ENCODE measurements around the gene POLR1A. TPM values are rescaled to one million over a fixed set of nuclear protein-coding genes. Genes with fewer than 3 reads are reported as not detected.

Gene POLR1A
- total and polyA plus RNA-seq, 7 donors = 6.1 to 41.6 (median 27.0) TPM

DNA sequence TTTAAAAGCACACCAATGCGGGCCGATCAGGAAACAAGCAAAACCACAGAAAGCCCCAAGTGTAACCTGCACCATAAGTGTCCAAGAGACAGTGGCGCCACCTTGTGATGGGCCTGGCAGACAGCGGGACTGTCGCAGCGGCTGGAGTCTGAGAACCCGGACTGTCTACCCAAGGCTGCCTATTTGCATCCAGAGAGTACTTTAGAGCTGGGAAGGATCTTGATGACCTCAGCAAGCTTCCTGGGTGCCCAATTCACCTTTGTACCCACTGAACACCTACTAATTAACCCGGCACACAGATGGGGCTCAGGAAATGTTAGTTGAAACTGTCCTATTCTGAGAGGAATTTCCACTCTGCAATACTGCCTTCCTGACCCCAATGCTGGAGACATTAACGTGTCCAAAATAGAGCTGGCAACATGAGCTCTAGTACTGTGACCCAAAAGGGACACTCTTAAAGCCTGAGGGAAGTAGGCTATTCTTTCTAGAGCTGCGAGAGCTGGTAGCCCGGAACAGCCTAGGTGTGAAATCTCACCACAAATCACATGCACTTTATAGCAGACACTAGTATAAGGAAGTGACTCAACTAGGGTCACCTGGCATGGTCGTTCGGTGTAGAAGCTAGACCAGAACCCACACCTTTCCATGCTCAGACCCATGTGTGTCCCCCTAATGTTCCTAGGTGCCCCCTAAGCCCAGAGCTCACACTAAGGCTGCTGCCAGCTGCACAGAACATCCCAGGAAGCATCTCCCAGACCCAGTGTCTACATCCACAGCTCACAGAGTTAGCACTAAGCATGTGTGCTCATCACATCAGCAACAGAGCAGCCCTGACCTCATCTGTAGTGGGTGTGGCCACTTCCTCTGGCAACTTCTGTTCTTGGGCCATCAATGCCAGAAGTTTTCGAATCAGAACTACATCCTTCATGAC is 25.4 kb downstream of the POLR1A start:
- peak overlapping the region; percentile 58 for H3K27ac ChIP-seq
- WGBS, 3 donors = 26 to 41% (median 27%) methylated on average over 14 of the region's 14 CpGs

DNA sequence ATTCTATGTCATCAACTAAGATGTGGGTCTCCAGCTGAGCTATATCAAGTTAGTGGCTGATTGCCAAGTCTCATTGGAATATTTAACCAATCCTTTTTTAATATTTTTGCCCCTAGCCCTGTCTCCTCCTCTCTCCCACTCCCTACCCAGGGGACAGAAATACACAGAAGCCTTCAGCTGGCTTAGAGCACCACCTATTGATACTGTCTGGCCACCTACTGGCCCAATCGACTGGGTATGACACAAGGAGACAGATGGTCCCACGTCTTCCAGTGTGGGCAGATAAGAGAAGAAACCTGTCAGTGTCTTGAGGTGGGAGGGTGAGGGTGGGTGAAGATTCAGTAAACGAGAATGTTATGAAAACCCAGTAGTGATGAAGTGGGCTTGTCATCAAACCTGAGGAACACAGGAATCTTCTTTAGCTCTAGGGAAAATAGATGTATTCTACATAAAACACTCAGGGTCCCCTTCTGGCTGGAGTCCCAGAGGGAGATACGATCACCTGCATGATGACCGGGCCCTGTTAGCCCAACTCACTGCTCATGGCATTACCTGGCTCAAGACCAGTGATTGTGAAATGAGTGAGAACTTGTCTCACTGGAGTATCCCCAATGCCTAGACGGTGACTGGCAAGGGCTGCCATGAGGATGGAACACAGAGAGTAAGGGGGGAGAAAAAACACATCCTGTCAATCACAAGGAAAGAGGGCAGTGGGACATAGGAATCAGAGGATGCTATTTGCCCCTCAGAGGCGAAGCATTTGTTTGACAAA is 26.7 kb downstream of the POLR1A start:
- intact Hi-C loops (cut with DNase I) = loop anchor here (2.0 to 10.0 kb wide), 5 partner anchors 42 to 354 kb away; no protein-coding TSS in a partner anchor
- peak overlapping the region; percentile 23 for H3K27ac ChIP-seq
- ATAC-seq (peak; percentile 77 to 83 (median 82)), DNase-seq (no peak)
- no peaks in the 10 kb centered on the region for H3K27me3 ChIP-seq (ENCODE audit: insufficient read depth in 3 of 3, low read length in 2 of 3)
- peaks cover 17% of the 10 kb centered on the region for H3K4me1 ChIP-seq
- no peaks in the 10 kb centered on the region for H3K9me3 ChIP-seq
- TF ChIP-seq, protein P1, sequence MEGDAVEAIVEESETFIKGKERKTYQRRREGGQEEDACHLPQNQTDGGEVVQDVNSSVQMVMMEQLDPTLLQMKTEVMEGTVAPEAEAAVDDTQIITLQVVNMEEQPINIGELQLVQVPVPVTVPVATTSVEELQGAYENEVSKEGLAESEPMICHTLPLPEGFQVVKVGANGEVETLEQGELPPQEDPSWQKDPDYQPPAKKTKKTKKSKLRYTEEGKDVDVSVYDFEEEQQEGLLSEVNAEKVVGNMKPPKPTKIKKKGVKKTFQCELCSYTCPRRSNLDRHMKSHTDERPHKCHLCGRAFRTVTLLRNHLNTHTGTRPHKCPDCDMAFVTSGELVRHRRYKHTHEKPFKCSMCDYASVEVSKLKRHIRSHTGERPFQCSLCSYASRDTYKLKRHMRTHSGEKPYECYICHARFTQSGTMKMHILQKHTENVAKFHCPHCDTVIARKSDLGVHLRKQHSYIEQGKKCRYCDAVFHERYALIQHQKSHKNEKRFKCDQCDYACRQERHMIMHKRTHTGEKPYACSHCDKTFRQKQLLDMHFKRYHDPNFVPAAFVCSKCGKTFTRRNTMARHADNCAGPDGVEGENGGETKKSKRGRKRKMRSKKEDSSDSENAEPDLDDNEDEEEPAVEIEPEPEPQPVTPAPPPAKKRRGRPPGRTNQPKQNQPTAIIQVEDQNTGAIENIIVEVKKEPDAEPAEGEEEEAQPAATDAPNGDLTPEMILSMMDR (IDR thresholded peaks at IDR 0.05) = peak; percentile 60
- H3K36me3 ChIP-seq (ENCODE audit: insufficient read depth in 1 of 2, low read depth in 1 of 2) = peaks cover 7 to 79% of the 10 kb centered on the region in 2 donors
- H3K4me3 ChIP-seq = no peak overlapping the region
- 34 to 38% (median 36%) methylated on average over 7 of the region's 7 CpGs for WGBS, 3 donors

More for the DNA sequence above, 25.4 kb downstream of the POLR1A start:
- H3K4me3 ChIP-seq = no peak overlapping the region
- TF ChIP-seq, protein P1 (IDR thresholded peaks at IDR 0.05) = peak; percentile 76
- H3K4me1 ChIP-seq = peaks cover 16% of the 10 kb centered on the region
- no peaks in the 10 kb centered on the region for H3K9me3 ChIP-seq
- no peaks in the 10 kb centered on the region for H3K27me3 ChIP-seq (ENCODE audit: insufficient read depth in 3 of 3, low read length in 2 of 3)
- intact Hi-C loops (cut with DNase I) = loop anchor here (1.0 to 10.0 kb wide), 8 partner anchors 43 to 455 kb away; partner anchors contain the start of gene ST3GAL5 (in 1 of the 2)
- peaks cover 7 to 81% of the 10 kb centered on the region in 2 donors for H3K36me3 ChIP-seq (ENCODE audit: insufficient read depth in 1 of 2, low read depth in 1 of 2)
- peak; percentile 81 to 91 for DNase-seq
- ATAC-seq = peak; percentile 82 to 91 (median 87)

DNA sequence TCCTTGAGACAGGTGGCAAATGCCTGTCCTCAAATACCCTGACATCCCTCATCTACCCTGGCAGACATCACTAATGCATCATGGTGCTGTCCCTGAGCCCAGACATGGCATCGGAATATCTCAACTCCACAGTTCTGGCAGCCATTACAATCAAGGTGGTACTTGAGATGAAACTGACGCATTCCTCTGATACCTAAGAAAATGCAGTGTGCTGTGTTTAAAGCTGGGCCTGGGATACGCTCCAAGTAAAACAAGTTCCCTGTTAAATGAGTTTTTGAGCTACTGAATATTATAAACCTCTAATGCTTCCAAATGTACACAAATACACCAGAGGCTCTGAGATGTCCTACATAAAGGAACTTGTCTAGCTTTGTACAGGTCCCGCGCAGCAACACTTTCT is 29.8 kb downstream of the POLR1A start:
- no peak overlapping the region for H3K27ac ChIP-seq
- H3K36me3 ChIP-seq (ENCODE audit: insufficient read depth in 1 of 2, low read depth in 1 of 2) = peaks cover 7 to 76% of the 10 kb centered on the region in 2 donors
- H3K4me1 ChIP-seq = peaks cover 43% of the 10 kb centered on the region
- ATAC-seq (no peak), DNase-seq (no peak)
- intact Hi-C loops (cut with DNase I) = loop anchor here (5.0 to 10.0 kb wide), 3 partner anchors 39 to 351 kb away; no protein-coding TSS in a partner anchor
- H3K9me3 ChIP-seq = no peaks in the 10 kb centered on the region
- 87 to 96% (median 93%) methylated on average over 5 of the region's 5 CpGs for WGBS, 3 donors
- TF ChIP-seq, protein P1 (IDR thresholded peaks at IDR 0.05) = no peak
- H3K27me3 ChIP-seq (ENCODE audit: insufficient read depth in 3 of 3, low read length in 2 of 3) = no peaks in the 10 kb centered on the region
- H3K4me3 ChIP-seq = no peak overlapping the region

DNA sequence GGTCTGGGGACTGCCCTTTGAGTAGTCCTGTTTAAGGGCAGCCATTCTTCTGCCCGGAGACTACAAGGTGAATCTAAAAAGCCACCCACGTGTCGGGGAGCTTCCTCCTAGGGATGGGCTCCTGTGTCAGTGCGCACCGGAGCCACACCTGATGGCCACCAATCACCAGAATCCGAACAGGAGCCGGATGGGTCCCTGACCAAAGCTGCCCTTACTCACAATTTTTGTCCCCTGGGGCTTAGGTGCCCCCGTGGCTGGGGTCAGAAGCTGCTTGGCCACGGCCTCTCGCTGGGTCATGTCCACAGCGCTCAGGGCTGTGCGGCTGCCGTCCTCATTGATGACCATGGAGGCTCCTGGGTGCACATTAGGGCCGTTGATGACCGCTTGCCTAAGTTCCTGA is 30.9 kb downstream of the POLR1A start:
- WGBS, 3 donors = 91 to 97% (median 94%) methylated on average over 15 of the region's 15 CpGs
- Histone ChIP-seq H3K4me3 (no peak overlapping the region), H3K36me3 (ENCODE audit: insufficient read depth in 1 of 2, low read depth in 1 of 2) (peaks cover 11 to 76% of the 10 kb centered on the region in 2 donors), H3K9me3 (no peaks in the 10 kb centered on the region), H3K27me3 (ENCODE audit: insufficient read depth in 3 of 3, low read length in 2 of 3) (no peaks in the 10 kb centered on the region), H3K27ac (no peak overlapping the region), H3K4me1 (peaks cover 39% of the 10 kb centered on the region)
- ATAC-seq = no peak
- no peak for DNase-seq
- intact Hi-C loops (cut with DNase I) = loop anchor here (5.0 to 10.0 kb wide), 3 partner anchors 38 to 350 kb away; no protein-coding TSS in a partner anchor
- TF ChIP-seq, protein P1 (IDR thresholded peaks at IDR 0.05) = no peak

Measured in psoas muscle (tissue), 8 donors.